ENCODE results near the gene SRSF5. TPM values are rescaled to one million over a fixed set of nuclear protein-coding genes. Genes with fewer than 3 reads are reported as not detected.
"Not testable (repeated sequence)": the region's sequence is repeated elsewhere in the genome, so short reads cannot be mapped to it uniquely, and the experiment has no call there.

Gene SRSF5
- total RNA-seq, 1 donor from 2014 or later, result 386 TPM

DNA sequence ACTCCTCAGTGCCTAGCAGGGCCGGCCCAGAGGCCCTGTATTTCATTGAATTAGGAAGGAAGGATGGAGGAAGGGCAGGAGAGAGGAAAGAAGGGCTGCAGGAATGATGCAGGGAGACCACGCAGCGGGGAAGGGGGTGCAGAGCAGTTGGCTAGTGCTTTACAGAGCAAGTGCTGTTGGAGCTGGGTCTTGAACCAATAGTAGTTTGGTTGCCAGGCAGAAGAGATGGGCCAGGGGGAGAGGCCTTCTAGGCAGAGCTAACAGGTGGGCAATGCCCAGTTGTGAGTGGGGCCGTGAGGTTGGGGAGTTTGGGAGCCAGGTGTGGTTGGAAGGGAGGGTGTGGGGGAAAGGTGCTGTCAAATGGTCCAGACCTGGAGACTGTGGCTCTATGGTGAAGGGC is 39.1 kb upstream of the SRSF5 start:
- DNase-seq (ENCODE audit: extremely low spot score in 2 of 2), result no peak
- intact Hi-C loops (cut with DNase I), result loop anchor here (2.0 to 5.0 kb wide), 2 partner anchors 126 to 143 kb away; no protein-coding TSS in a partner anchor
- TF ChIP-seq, protein P1, sequence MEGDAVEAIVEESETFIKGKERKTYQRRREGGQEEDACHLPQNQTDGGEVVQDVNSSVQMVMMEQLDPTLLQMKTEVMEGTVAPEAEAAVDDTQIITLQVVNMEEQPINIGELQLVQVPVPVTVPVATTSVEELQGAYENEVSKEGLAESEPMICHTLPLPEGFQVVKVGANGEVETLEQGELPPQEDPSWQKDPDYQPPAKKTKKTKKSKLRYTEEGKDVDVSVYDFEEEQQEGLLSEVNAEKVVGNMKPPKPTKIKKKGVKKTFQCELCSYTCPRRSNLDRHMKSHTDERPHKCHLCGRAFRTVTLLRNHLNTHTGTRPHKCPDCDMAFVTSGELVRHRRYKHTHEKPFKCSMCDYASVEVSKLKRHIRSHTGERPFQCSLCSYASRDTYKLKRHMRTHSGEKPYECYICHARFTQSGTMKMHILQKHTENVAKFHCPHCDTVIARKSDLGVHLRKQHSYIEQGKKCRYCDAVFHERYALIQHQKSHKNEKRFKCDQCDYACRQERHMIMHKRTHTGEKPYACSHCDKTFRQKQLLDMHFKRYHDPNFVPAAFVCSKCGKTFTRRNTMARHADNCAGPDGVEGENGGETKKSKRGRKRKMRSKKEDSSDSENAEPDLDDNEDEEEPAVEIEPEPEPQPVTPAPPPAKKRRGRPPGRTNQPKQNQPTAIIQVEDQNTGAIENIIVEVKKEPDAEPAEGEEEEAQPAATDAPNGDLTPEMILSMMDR (IDR thresholded peaks at IDR 0.05), result no peak
- TF ChIP-seq POLR2AphosphoS5 (IDR thresholded peaks at IDR 0.05; ENCODE audit: insufficient read depth in 1 of 2, low read depth in 1 of 2) (no peak), POLR2A (IDR thresholded peaks at IDR 0.05) (no peak)
- Histone ChIP-seq H3K9me3 (no peaks in the 10 kb centered on the region), H3K27ac (peak overlapping the region; percentile 19), H3K4me1 (peaks cover 8% of the 10 kb centered on the region), H3K36me3 (no peaks in the 10 kb centered on the region), H3K27me3 (no peaks in the 10 kb centered on the region), H3K4me3 (no peak overlapping the region)

DNA sequence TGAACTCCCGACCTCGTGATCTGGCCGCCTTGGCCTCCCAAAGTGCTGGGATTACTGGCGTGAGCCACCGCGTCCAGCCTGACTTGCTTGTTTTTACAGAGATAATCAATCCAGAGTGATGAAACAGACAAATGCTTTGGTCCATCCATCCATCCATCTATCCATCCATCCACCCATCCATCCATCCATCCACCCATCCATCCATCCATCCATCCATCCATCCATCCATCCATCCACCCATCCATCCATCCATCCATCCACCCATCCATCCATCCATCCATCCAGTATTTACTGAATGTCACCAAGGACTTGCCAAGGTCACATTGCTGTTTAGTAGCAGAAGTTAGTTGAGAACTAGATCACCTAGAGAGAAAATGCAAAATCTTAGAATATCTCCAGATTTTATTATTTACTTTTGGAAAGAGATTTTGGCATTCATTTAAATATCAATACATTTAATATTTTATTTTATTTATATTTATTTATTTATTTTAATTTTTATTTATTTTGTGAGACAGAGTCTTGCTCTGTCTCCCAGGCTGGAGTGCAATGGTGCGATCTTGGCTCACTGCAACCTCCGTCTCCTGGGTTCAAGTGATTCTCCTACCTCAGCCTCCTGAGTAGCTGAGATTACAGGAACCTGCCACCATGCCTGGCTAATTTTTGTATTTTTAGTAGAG is 34.9 kb upstream of the SRSF5 start:
- H3K27me3 ChIP-seq; H3K27ac ChIP-seq; H3K36me3 ChIP-seq; H3K9me3 ChIP-seq; H3K4me1 ChIP-seq; intact Hi-C loops (cut with DNase I); H3K4me3 ChIP-seq: not testable (repeated sequence)
- DNase-seq (ENCODE audit: extremely low spot score in 2 of 2), result peak in 1 of 2 donors; percentile 5

DNA sequence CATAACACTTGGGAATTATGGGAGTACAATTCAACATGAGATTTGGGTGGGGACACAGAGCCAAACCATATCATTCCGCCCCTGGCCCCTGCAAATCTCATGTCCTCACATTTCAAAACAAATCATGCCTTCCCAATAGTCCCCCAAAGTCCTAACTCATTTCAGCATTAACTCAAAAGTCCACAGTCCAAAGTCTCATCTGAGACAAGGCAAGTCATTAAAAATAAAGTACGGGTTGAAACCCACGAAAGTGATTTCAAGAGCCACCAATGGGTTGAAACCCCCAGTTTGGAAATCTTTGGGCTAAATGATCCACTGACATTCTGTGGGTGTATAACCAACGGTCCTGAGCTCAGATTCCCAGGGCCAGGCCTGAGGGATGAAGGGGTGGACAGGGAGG is 30.5 kb upstream of the SRSF5 start:
- DNase-seq (ENCODE audit: extremely low spot score in 2 of 2); intact Hi-C loops (cut with DNase I): not testable (repeated sequence)

DNA sequence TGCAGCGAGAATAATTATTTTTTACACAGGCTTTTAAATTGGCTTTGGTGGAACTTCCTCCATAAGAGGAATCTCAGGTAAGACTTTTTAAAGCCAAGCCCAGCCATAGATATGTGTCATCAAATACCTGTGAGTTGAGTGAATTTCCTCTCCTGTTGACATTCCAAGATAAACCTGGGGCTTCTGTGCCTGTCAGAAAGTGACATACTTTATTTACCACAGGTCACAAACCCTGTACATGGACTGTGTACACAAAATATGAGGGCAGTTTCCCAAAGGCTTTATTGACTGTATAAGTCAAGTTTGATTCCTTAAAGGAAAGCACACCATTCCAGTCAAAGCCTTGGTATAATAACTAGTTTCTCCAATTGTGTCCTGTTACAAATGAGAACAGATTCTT is 25.9 kb upstream of the SRSF5 start:
- Histone ChIP-seq H3K36me3 (no peaks in the 10 kb centered on the region), H3K27me3 (no peaks in the 10 kb centered on the region), H3K9me3 (no peaks in the 10 kb centered on the region), H3K27ac (no peak overlapping the region), H3K4me1 (no peaks in the 10 kb centered on the region), H3K4me3 (no peak overlapping the region)
- TF ChIP-seq, protein P1 (IDR thresholded peaks at IDR 0.05), result no peak
- TF ChIP-seq POLR2AphosphoS5 (IDR thresholded peaks at IDR 0.05; ENCODE audit: insufficient read depth in 1 of 2, low read depth in 1 of 2) (no peak), POLR2A (IDR thresholded peaks at IDR 0.05) (no peak)
- intact Hi-C loops (cut with DNase I), result no loop called here
- DNase-seq (ENCODE audit: extremely low spot score in 2 of 2), result peak in 1 of 2 donors; percentile 11

More for the DNA sequence above, 30.5 kb upstream of the SRSF5 start:
- H3K27me3 ChIP-seq, H3K36me3 ChIP-seq, H3K27ac ChIP-seq, H3K9me3 ChIP-seq, H3K4me1 ChIP-seq, H3K4me3 ChIP-seq: not testable (repeated sequence)

DNA sequence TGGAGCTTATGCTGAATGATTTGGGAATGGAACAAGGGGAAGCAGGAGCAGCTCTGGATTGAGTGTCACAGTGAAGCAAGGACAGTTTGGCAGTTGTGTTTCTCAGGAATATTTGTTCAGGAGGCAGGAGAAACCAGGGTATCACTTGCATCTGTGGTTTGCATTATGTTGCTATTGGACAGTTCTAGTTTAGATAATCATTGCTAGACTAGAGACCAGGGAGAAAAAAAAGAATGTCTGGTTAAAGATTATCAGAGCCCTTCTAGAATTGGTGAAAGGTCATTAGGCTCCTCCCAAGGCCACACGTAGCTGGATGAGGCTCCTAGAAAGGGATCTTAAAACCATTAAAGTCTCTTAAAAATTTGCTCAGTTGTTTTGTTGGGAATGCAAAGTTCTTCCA is 17.0 kb upstream of the SRSF5 start:
- no peak for DNase-seq (ENCODE audit: extremely low spot score in 2 of 2)
- Histone ChIP-seq H3K27me3 (no peaks in the 10 kb centered on the region), H3K36me3 (no peaks in the 10 kb centered on the region), H3K9me3 (no peaks in the 10 kb centered on the region), H3K4me3 (no peak overlapping the region), H3K4me1 (no peaks in the 10 kb centered on the region), H3K27ac (no peak overlapping the region)
- TF ChIP-seq POLR2AphosphoS5 (IDR thresholded peaks at IDR 0.05; ENCODE audit: insufficient read depth in 1 of 2, low read depth in 1 of 2) (no peak), POLR2A (IDR thresholded peaks at IDR 0.05) (no peak)
- TF ChIP-seq, protein P1 (IDR thresholded peaks at IDR 0.05), result no peak
- intact Hi-C loops (cut with DNase I), result no loop called here

DNA sequence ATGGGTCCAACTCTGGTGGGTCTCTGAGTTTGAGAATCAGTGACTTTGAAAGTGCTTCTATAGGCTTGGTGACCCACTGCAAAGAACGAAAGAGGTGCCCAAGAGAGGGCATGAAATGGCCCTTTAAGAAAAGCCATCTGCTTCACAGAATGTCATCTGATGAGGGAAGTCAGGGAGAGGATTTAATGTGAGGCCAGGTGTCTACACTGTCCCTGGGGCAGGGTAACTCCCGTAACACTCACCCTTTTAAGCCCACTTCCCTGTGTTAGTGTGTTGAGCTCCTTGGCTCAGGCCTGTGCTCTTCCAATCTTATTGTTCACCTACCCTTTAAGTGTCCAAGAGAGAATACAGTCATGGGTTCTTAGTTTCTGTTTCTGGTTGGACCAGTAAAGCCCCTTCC is 16.4 kb upstream of the SRSF5 start:
- Histone ChIP-seq H3K36me3 (no peaks in the 10 kb centered on the region), H3K4me3 (no peak overlapping the region), H3K4me1 (no peaks in the 10 kb centered on the region), H3K27ac (no peak overlapping the region), H3K27me3 (no peaks in the 10 kb centered on the region), H3K9me3 (no peaks in the 10 kb centered on the region)
- no peak for DNase-seq (ENCODE audit: extremely low spot score in 2 of 2)
- intact Hi-C loops (cut with DNase I), result no loop called here
- TF ChIP-seq POLR2AphosphoS5 (IDR thresholded peaks at IDR 0.05; ENCODE audit: insufficient read depth in 1 of 2, low read depth in 1 of 2) (no peak), POLR2A (IDR thresholded peaks at IDR 0.05) (no peak)
- TF ChIP-seq, protein P1 (IDR thresholded peaks at IDR 0.05), result no peak

All from vagina (tissue), 2 donors.